ENCODE measurements around the gene CIPC.

- no peak for TF ChIP-seq CTCF (IDR thresholded peaks at IDR 0.05; ENCODE audit: poor library complexity)
- TF ChIP-seq EZH2 (IDR thresholded peaks at IDR 0.05; ENCODE audit: borderline replicate concordance) = no peak
- no peak for TF ChIP-seq EZH2phosphoT487 (IDR thresholded peaks at IDR 0.05; ENCODE audit: low read depth, severe bottlenecking, unreplicated experiment)
Measured at GRCh38 chr14:77103475-77103874, 5.4 kb downstream of the CIPC start.
